Left renal pelvis (tissue), 4 donors: ENCODE results near the gene IGF2. TPM values are rescaled to one million over a fixed set of nuclear protein-coding genes. Genes with fewer than 3 reads are reported as not detected.

Source experiments
- DNase-seq, 4 donors: peaks; one replicate each; pipeline ENCODE4 v3.0.0-alpha.2; 2013; ENCODE audit warnings: low read depth in 4 of 4, low spot score in 3 of 4
- polyA plus RNA-seq, 4 donors: library from polyadenylated mRNA; unstranded; fragments of 120-200 nt; gene quantifications; one replicate each; pipeline ENCODE4 v1.2.1, GENCODE V29; 2013; ENCODE audit not compliant: insufficient read length in 4 of 4

Gene IGF2
- polyA plus RNA-seq, 4 donors, result 831 to 2,421 (median 992) TPM

- DNase-seq, result no peak
Measured at GRCh38 chr11:2105511-2105910, 33.7 kb downstream of the IGF2 start.

DNA sequence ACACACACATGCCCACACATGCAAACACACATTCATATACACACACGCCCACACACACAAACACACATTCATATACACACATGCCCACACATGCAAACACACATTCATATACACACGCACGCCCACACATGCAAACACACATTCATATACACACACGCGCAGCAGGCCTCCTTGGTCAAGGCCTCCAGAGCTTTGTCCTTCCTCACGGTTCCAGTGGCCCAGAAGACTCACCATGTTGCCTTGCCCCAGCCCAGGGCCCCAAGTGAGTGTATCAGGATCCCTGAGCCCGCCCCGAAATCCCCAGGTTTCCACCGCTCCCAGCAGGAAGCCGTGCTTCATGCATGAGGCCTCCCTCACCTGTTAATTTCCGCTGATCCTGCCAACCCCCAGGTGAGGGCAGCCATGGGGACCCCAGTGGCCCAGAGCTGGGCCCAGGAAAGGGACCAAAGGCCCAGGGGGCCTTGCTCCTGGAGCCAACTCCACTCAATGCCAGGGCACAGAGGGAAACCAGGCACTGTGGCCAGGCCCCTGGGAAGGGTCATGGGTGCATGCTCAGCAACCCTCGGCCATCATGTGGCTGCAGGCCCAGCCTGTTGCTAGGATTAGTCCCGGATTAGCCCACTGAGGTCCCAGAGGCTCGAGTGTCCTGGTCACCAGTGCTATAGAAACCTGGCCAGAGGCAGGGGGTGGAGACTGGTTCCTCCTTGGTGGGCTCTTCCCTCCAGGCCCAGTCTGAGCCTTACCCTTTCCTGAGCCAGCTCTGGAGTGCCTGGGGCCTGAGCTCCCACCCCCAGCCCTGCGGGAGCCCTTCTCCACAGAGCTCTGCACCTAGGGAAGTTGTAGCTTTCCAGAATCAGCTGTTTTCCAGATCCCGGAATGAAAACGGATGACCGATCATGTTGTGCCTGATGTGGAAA lies 34.4 kb downstream of the IGF2 start:
- DNase-seq, result no peak

- DNase-seq, result no peak
Measured at GRCh38 chr11:2103668-2104523, 35.3 kb downstream of the IGF2 start.

DNA sequence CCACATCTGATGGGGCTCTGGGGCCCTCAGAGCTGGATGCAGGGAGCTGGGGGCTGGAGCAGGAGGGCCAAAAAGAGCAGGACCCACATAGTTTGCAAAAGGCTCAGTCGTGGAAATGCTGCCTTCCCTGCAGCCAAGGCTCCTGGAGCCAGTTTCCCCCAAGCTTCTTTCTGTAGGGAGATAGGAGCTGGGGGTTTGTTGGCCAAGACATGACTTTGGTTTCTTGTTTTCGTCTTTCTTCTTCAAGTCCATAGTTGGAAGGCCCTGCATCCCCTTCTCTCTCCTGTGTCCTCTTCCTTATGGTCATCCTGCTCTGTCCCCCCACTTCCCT lies 36.3 kb downstream of the IGF2 start:
- DNase-seq, result no peak

GRCh38 chr11:2102132-2102882 lies 36.9 kb downstream of the IGF2 start:
- DNase-seq, result no peak

DNA sequence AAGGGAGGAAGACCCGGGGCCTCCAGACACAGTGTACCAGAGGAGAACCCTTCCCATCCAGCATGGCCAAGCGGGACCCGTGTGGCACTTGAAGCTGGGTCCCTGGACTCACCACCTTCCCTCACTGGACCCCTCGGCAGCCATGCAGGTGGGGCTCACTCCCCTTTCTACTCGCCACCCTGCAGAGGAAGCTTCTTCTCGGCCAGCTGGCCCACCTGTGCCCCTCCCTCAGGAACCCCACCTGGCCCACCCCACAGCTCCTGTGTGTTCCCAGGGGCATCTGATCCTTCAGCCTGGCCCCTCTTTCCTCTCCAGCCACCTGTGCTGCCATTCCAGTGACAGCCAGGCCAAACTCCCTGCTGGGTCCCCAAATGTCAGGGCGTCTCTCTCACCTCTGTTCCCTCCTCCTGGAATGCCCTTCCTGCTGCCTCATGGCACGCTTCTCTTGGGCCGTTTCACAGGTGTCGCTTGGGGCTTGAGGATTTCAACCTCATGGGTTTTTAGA lies 38.0 kb downstream of the IGF2 start:
- DNase-seq, result no peak

DNA sequence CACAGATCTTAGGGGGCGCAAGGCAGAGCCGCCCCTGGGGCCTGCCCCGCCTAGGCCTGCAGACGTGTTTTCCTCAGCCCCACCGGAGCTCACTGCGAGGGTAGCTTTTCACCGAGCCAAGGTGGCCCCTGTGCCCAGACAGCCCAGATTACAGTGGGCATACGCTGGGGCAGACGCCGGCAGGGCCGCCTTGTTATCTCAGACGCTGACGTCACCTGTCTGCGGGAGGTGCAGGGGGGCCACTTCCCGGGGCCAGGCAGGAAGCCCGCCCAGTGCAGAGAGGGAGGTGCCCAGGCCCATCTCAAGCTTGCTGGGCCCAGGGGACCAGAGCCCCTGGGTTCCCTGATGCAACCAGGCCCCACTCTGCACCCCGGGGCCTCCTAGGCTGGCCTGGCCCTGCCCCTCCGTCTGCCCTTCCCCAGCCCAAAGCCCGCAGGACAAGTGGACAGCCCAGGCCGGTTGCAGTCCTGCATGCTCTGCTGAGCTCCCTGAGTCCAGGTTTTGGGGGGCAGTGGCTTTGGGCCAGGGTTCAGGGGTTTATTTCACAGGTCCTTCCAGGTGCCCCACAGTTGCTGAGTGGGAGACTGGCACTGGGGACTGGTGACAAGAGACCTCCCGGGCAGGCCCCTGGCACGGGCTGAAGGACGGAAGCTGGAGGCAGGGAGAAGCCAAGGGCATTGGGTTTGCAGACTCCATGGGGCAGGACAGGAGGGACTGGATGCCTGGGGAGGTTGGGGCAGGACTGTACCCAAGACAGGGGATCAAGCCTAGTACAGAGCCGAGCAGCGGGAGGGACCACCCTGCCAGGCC lies 38.6 kb downstream of the IGF2 start:
- DNase-seq, result no peak

DNA sequence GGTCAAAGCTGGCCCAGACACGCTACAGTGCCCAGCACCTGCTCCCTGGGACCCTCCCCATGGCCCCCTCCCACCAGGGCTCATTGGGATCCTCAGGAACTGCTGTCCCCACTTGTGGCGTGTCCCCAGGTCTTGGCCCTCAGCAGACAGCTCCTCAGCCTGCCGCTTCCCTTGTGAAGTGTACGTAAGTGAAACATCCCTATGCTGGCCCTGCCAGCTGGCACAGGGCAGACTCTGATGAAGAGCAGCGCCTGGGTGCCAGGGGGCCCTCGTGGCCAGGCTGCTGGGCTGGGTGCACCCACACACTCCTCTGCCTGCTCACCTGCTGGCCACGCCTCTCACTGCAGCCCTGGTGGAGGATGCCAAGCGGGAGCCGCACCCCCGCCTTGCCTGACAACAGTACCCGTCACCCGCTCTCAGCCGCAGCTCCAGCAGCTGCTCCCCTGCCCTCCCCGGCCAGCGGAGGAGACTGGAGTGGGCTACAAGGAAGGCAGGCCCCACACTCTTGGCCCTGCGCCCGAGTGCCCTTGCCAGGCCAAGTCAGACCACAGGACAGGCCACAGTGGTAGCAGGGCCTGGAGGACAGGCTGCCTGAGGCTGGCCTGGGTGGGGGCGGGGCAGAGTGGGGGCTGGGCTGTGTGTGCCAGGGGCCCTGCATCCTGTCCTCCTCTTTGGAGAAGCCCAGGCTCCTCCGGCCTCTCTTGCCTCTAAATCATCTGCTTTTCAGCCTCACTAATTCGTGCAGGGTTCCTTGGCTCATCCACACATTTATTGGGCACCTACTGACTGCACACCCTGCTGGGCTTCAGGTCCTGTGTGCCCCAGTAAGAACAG lies 39.5 kb downstream of the IGF2 start:
- peak in 1 of 4 donors; percentile 22 for DNase-seq

GRCh38 chr11:2098691-2099515 lies 40.3 kb downstream of the IGF2 start:
- DNase-seq, result no peak

GRCh38 chr11:2097998-2098690 lies 41.0 kb downstream of the IGF2 start:
- no peak for DNase-seq

- DNase-seq, result peak in 3 of 4 donors; percentile 52 to 61 (median 52)
Measured at GRCh38 chr11:2097356-2097997, 41.7 kb downstream of the IGF2 start.

DNA sequence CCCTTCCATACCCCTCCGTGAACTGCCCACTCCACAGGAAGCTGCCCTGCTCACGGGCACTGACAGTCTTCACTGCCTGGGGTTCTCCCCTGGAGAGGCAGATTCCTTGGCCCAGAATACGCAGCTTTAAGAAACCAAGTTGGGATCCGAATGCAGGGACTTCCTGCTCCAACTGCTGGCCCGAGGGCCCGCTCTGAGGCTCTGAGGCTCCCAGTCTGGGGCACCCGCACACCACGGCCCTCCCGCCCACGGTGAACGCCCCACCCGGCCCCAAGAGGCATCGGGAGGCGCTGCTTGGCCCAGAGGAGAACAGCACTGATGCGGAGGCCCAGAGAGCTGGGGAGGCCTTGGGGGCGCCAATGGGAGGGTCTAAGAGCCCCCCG lies 42.3 kb downstream of the IGF2 start:
- DNase-seq, result no peak

- no peak for DNase-seq
Measured at GRCh38 chr11:2096011-2096918, 42.9 kb downstream of the IGF2 start.

GRCh38 chr11:2095542-2095941 lies 43.6 kb downstream of the IGF2 start:
- no peak for DNase-seq

GRCh38 chr11:2095198-2095520 lies 44.0 kb downstream of the IGF2 start:
- DNase-seq, result no peak
